ENCODE data around the gene SRI. TPM values are rescaled to one million over a fixed set of nuclear protein-coding genes. Genes with fewer than 3 reads are reported as not detected.
"Not testable (repeated sequence)": the region's sequence is repeated elsewhere in the genome, so short reads cannot be mapped to it uniquely, and the experiment has no call there.

SRI gene
- total RNA-seq, 2 experiments from 2014 or later = 169 TPM

DNA sequence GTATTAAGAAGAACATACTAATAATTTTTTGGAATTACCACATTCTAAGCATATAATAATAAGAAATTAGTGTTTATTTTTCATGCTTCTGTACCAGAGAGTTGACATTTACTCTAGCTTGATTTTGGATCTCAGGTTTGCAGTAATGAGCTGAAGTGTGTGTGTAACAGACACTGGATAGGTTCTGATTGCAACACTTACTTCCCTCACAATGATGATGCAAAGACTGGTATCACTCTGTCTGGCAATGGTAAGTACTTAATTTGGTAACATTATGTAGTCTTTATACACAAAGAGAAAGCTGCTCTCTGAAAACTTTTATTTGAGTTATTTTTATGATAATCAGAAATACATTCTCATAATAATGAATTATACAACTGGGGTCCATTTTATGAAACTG is 54.1 kb downstream of the SRI start:
- Mint-ChIP-seq H3K4me1 (ENCODE audit: low read depth) (no peaks in the 10 kb centered on the region), H3K27me3 (no peaks in the 10 kb centered on the region), H3K36me3 (ENCODE audit: low read depth) (peaks cover 1% of the 10 kb centered on the region), H3K27ac (no peak overlapping the region), H3K9me3 (peaks cover 5% of the 10 kb centered on the region), H3K4me3 (no peak overlapping the region)
- TF ChIP-seq CTCF (IDR thresholded peaks at IDR 0.05) = no peak
- CTCF ChIA-PET = interaction anchor here (1.1 kb wide), 1 partner anchor 367 kb away, joined by 3 read pairs; no protein-coding TSS in a partner anchor
- intact Hi-C loops (cut with micrococcal nuclease) = loop anchor here (5.0 kb wide), 1 partner anchor 368 kb away; no protein-coding TSS in a partner anchor
- POLR2A ChIA-PET = no interaction called here
- ATAC-seq (no peak), DNase-seq (no peak)

GRCh38 chr7:88159741-88160140 is 60.1 kb downstream of the SRI start:
- H3K36me3 Mint-ChIP-seq (ENCODE audit: low read depth) = peaks cover 23% of the 10 kb centered on the region
- intact Hi-C loops (cut with micrococcal nuclease); H3K4me1 Mint-ChIP-seq (ENCODE audit: low read depth); H3K4me3 Mint-ChIP-seq; DNase-seq; H3K27ac Mint-ChIP-seq; H3K27me3 Mint-ChIP-seq; ATAC-seq; POLR2A ChIA-PET: not testable (repeated sequence)
- CTCF ChIA-PET = interaction anchor here (0.8 kb wide), 1 partner anchor 10 kb away, joined by 3 read pairs; no protein-coding TSS in a partner anchor
- H3K9me3 Mint-ChIP-seq = peaks cover 20% of the 10 kb centered on the region

DNA sequence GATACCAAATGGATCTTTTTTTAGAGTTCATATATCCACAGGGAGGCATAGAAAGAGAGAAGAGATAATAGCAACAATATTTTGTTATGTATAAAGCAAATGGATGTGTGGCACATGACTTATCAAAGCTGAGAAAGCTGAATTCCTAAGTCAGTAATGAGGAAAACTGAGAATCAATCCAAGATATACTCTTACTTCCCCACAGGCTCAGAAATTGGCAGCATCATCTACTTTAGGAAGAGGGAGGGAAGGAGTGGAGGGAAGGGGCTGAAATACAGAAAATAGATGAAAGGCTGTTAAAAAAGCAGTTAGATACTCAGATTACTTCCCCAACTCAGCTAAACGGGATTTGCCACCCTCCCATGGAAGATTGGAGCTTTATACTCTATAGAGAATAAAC is 63.5 kb downstream of the SRI start:
- Mint-ChIP-seq H3K4me1 (ENCODE audit: low read depth) (no peaks in the 10 kb centered on the region), H3K9me3 (peaks cover 18% of the 10 kb centered on the region), H3K36me3 (ENCODE audit: low read depth) (peaks cover 33% of the 10 kb centered on the region), H3K4me3 (no peak overlapping the region), H3K27me3 (no peaks in the 10 kb centered on the region), H3K27ac (no peak overlapping the region)
- intact Hi-C loops (cut with micrococcal nuclease) = no loop called here
- CTCF ChIA-PET = interaction anchor here (0.8 kb wide), 1 partner anchor 15 kb away, joined by 3 read pairs; no protein-coding TSS in a partner anchor
- POLR2A ChIA-PET = no interaction called here
- no peak for TF ChIP-seq CTCF (IDR thresholded peaks at IDR 0.05)
- DNase-seq (no peak), ATAC-seq (no peak)

GRCh38 chr7:88155756-88156155 is 64.1 kb downstream of the SRI start:
- H3K4me3 Mint-ChIP-seq = no peak overlapping the region

More at GRCh38 chr7:88155756-88156155, 64.1 kb downstream of the SRI start:
- POLR2A ChIA-PET = no interaction called here
- intact Hi-C loops (cut with micrococcal nuclease) = no loop called here
- Mint-ChIP-seq H3K27ac (no peak overlapping the region), H3K4me1 (ENCODE audit: low read depth) (no peaks in the 10 kb centered on the region), H3K27me3 (no peaks in the 10 kb centered on the region), H3K36me3 (ENCODE audit: low read depth) (peaks cover 33% of the 10 kb centered on the region), H3K9me3 (peaks cover 15% of the 10 kb centered on the region)
- TF ChIP-seq CTCF (IDR thresholded peaks at IDR 0.05) = no peak
- CTCF ChIA-PET = no interaction called here
- ATAC-seq (no peak), DNase-seq (no peak)

Other genes with a start within 250 kb of the SRI start
- gene STEAP4, start 86.9 kb upstream of the SRI start, total RNA-seq = not detected